ENCODE data around the gene CD36. TPM values are rescaled to one million over a fixed set of nuclear protein-coding genes. Genes with fewer than 3 reads are reported as not detected.

CD36 gene
- total and polyA plus RNA-seq, 12 donors = 190 to 1,458 (median 916) TPM

GRCh38 chr7:80593869-80594586, 44.4 kb upstream of the CD36 start:
- peak overlapping the region; percentile 45 to 87 (median 66) for H3K27ac ChIP-seq
- no peaks in the 10 kb centered on the region for H3K27me3 ChIP-seq

GRCh38 chr7:80596933-80597517, 41.4 kb upstream of the CD36 start:
- WGBS, 2 donors = 23 to 26% methylated on average over 4 of the region's 4 CpGs
- ATAC-seq = peak; percentile 29 to 87 (median 54)
- no peak for TF ChIP-seq CTCF (IDR thresholded peaks at IDR 0.05)
- Histone ChIP-seq H3K27ac (peak overlapping the region; percentile 29 to 87 (median 65)), H3K4me3 (peak overlapping the region in 2 of 10 donors; percentile 8 to 18), H3K9me3 (no peaks in the 10 kb centered on the region), H3K36me3 (no peaks in the 10 kb centered on the region), H3K27me3 (no peaks in the 10 kb centered on the region), H3K4me1 (peaks cover 2 to 79% (median 40%) of the 10 kb centered on the region in 9 donors)
- intact Hi-C loops (cut with DNase I) = loop anchor here in 3 of 10 donors (2.0 to 10.0 kb wide), 6 partner anchors 35 to 125 kb away; no protein-coding TSS in a partner anchor
- no peak for DNase-seq

More at GRCh38 chr7:80593869-80594586, 44.4 kb upstream of the CD36 start:
- Histone ChIP-seq H3K4me1 (peaks cover 2 to 78% (median 45%) of the 10 kb centered on the region in 9 donors), H3K9me3 (no peaks in the 10 kb centered on the region), H3K36me3 (no peaks in the 10 kb centered on the region), H3K4me3 (peak overlapping the region in 1 of 10 donors; percentile 7)
- TF ChIP-seq CTCF (IDR thresholded peaks at IDR 0.05) = no peak
- peak in 1 of 2 donors; percentile 24 for DNase-seq
- WGBS, 2 donors = 42 to 53% methylated on average over 7 of the region's 7 CpGs
- ATAC-seq = peak in 6 of 8 donors; percentile 46 to 87 (median 64)
- intact Hi-C loops (cut with DNase I) = loop anchor here in 2 of 10 donors (10.0 kb wide), 2 partner anchors 99 to 109 kb away; no protein-coding TSS in a partner anchor

GRCh38 chr7:80597875-80598274, 40.6 kb upstream of the CD36 start:
- H3K27ac ChIP-seq = peak overlapping the region; percentile 29 to 87 (median 65)
- H3K4me1 ChIP-seq = peaks cover 2 to 85% (median 40%) of the 10 kb centered on the region in 9 donors
- no peak for TF ChIP-seq CTCF (IDR thresholded peaks at IDR 0.05)
- ATAC-seq (no peak), DNase-seq (no peak)
- no peaks in the 10 kb centered on the region for H3K27me3 ChIP-seq
- intact Hi-C loops (cut with DNase I) = loop anchor here in 3 of 10 donors (2.0 to 10.0 kb wide), 6 partner anchors 36 to 126 kb away; no protein-coding TSS in a partner anchor
- no peaks in the 10 kb centered on the region for H3K9me3 ChIP-seq
- H3K4me3 ChIP-seq = peak overlapping the region in 2 of 10 donors; percentile 8 to 18
- H3K36me3 ChIP-seq = no peaks in the 10 kb centered on the region

- 32 to 74% methylated on average over 2 of the region's 2 CpGs for WGBS, 2 donors
- H3K4me1 ChIP-seq = peaks cover 2 to 83% (median 28%) of the 10 kb centered on the region in 9 donors
- no peak for TF ChIP-seq CTCF (IDR thresholded peaks at IDR 0.05)
- no peaks in the 10 kb centered on the region for H3K27me3 ChIP-seq
- DNase-seq (no peak), ATAC-seq (no peak)
- intact Hi-C loops (cut with DNase I) = loop anchor here in 5 of 10 donors (5.0 to 10.0 kb wide), 4 partner anchors 37 to 133 kb away; partner anchors contain the start of gene CD36 (in 2 of the 5)
- peak overlapping the region in 6 of 10 donors; percentile 35 to 87 (median 77) for H3K27ac ChIP-seq
- no peaks in the 10 kb centered on the region for H3K36me3 ChIP-seq
- H3K9me3 ChIP-seq = no peaks in the 10 kb centered on the region
- H3K4me3 ChIP-seq = no peak overlapping the region
These were observed 38.4 kb upstream of the CD36 start for GRCh38 chr7:80600046-80600445.

Measured in heart right ventricle (tissue), 16 donors.